HG02852 (cell line): Measurements from ENCODE around the gene UBE2Z.
A peak's percentile ranks its signal among the peaks of the same experiment; 100 is the strongest.
"Not testable (repeated sequence)": the region's sequence is repeated elsewhere in the genome, so short reads cannot be mapped to it uniquely, and the experiment has no call there.

ENCODE experiments used
- ATAC-seq: cut with Tn5 transposase; IDR thresholded peaks from one replicate; pipeline ENCODE4 v1.9.1; 2021; ENCODE audit warnings: mild to moderate bottlenecking, moderate library complexity; ENCODE audit not compliant: unreplicated experiment

Gene UBE2Z

GRCh38 chr17:48908047-48908843 is at the start of gene UBE2Z:
UBE2Z (plus strand) TSS chr17:48908407; CDS start chr17:48908504, 97 bp downstream.
- ATAC-seq, result peak; percentile 79

- no peak for ATAC-seq
Observed at GRCh38 chr17:48860034-48860433, 48.2 kb upstream of the UBE2Z start.

GRCh38 chr17:48860456-48860855 is 47.8 kb upstream of the UBE2Z start:
- ATAC-seq, result no peak

- ATAC-seq, result no peak
Observed at GRCh38 chr17:48868916-48869500, 39.2 kb upstream of the UBE2Z start.

GRCh38 chr17:48869821-48870318 is 38.3 kb upstream of the UBE2Z start:
- no peak for ATAC-seq

- no peak for ATAC-seq
Observed at GRCh38 chr17:48871035-48871550, 37.1 kb upstream of the UBE2Z start.

- ATAC-seq, result no peak
Observed at GRCh38 chr17:48871551-48872351, 36.5 kb upstream of the UBE2Z start.

- not testable (repeated sequence) for ATAC-seq
Observed at GRCh38 chr17:48872409-48872808, 35.8 kb upstream of the UBE2Z start.

GRCh38 chr17:48873209-48873608 is 35.0 kb upstream of the UBE2Z start:
- ATAC-seq, result no peak

GRCh38 chr17:48873696-48874443 is 34.3 kb upstream of the UBE2Z start:
- no peak for ATAC-seq

- ATAC-seq, result no peak
Observed at GRCh38 chr17:48878920-48879898, 29.0 kb upstream of the UBE2Z start.

GRCh38 chr17:48882272-48882671 is 25.9 kb upstream of the UBE2Z start:
- no peak for ATAC-seq

GRCh38 chr17:48883171-48883570 is 25.0 kb upstream of the UBE2Z start:
- no peak for ATAC-seq

GRCh38 chr17:48890086-48890485 is 18.1 kb upstream of the UBE2Z start:
- no peak for ATAC-seq

- no peak for ATAC-seq
Observed at GRCh38 chr17:48892940-48893645, 15.1 kb upstream of the UBE2Z start.

GRCh38 chr17:48893646-48894508 is 14.3 kb upstream of the UBE2Z start:
- ATAC-seq, result no peak

GRCh38 chr17:48894886-48895285 is 13.3 kb upstream of the UBE2Z start:
- ATAC-seq, result no peak

- ATAC-seq, result no peak
Observed at GRCh38 chr17:48901241-48901640, 7.0 kb upstream of the UBE2Z start.
